ENCODE data around the gene WDR77. TPM values are rescaled to one million over a fixed set of nuclear protein-coding genes. Genes with fewer than 3 reads are reported as not detected.

Gene WDR77
- total RNA-seq (2022; extraction: Qiagen RNA extraction; ENCODE audit: low read depth): 29.7 to 52.1 TPM (median 48.2 TPM) in 5 replicates

DNA sequence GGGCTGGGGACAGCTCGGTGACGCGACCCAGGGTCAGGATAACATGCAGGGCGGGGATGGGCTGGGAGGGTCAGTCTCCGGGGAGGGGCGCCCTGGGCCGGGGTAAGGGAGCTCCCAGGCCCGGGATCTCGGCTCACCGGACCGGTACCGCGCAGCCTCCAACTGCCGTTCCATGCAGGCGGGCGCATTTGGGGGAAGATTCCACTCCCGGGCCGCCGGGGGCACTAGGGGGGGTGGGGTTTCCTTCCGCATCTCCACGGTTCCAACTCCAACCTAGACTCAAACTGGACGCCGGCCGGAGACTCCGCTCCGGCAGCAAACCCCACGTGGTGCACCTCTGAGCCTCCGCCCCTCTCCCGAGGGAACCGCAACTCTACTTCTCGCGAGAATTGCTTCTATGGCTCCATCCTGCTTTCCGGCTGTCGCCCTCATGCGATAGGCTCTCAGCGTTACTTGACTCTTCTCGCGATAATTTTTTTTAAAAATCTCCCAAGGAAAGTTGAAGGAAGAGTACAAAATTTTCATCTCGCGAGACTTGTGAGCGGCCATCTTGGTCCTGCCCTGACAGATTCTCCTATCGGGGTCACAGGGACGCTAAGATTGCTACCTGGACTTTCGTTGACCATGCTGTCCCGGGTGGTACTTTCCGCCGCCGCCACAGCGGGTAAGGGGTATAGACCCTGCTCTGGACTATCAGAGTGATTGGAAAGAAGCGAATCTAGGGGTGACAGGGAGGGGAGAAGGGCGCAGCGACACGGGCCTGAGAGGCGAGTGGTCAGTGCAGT is at the start of gene WDR77, which contains the start of gene ATP5PB:
Gene WDR77, minus strand, starts transcription at position 339 of the 785 bp plus-strand sequence. Its CDS starts 87 bp downstream, at position 252.
Gene ATP5PB, plus strand, starts transcription at position 547 of the 785 bp plus-strand sequence. Its CDS starts 78 bp downstream, at position 625.

Other genes with a start within 250 kb of the WDR77 start
- gene DENND2D, start 248.6 kb downstream of the WDR77 start, total RNA-seq (2022; extraction: Qiagen RNA extraction; ENCODE audit: low read depth): 1.6 to 2.2 TPM (median 1.7 TPM) in 5 replicates
- gene CHI3L2, start 221.5 kb downstream of the WDR77 start, total RNA-seq (2022; extraction: Qiagen RNA extraction; ENCODE audit: low read depth): 0.32 to 0.83 TPM (median 0.41 TPM) in 5 replicates
- not detected in 5 replicates for gene CHIA, start 158.4 kb downstream of the WDR77 start, total RNA-seq (2022; extraction: Qiagen RNA extraction; ENCODE audit: low read depth)
- gene OVGP1, start 21.5 kb downstream of the WDR77 start, total RNA-seq (2022; extraction: Qiagen RNA extraction; ENCODE audit: low read depth): 0.87 to 1.1 TPM (median 0.92 TPM) in 5 replicates
- gene ATP5PB, start 208 bp upstream of the WDR77 start, total RNA-seq (2022; extraction: Qiagen RNA extraction; ENCODE audit: low read depth): 229 to 320 TPM (median 246 TPM) in 5 replicates
- gene C1orf162, start 24.7 kb upstream of the WDR77 start, total RNA-seq (2022; extraction: Qiagen RNA extraction; ENCODE audit: low read depth): 0.20 to 0.26 TPM in 2 of 5 replicates, not detected in the others
- not detected in 5 replicates for gene ADORA3, start 54.4 kb upstream of the WDR77 start, total RNA-seq (2022; extraction: Qiagen RNA extraction; ENCODE audit: low read depth)
- not detected in 5 replicates for gene TMIGD3, start 54.4 kb upstream of the WDR77 start, total RNA-seq (2022; extraction: Qiagen RNA extraction; ENCODE audit: low read depth)
- gene RAP1A, start 170.5 kb upstream of the WDR77 start, total RNA-seq (2022; extraction: Qiagen RNA extraction; ENCODE audit: low read depth): 22.3 to 40.5 TPM (median 25.4 TPM) in 5 replicates

Measured in A549 treated with ZK216348 at 1 μM for 4 hours (cell line).